GM19467 (cell line): ENCODE measurements around the gene TBC1D13.
"Not testable (repeated sequence)": the region's sequence is repeated elsewhere in the genome, so short reads cannot be mapped to it uniquely, and the experiment has no call there.

Experiments
- ATAC-seq: cut with Tn5 transposase; IDR thresholded peaks from one replicate; pipeline ENCODE4 v1.9.1; 2021; ENCODE audit warnings: mild to moderate bottlenecking, moderate library complexity; ENCODE audit not compliant: unreplicated experiment

Gene TBC1D13

GRCh38 chr9:128843171-128843570, 56.1 kb downstream of the TBC1D13 start:
- not testable (repeated sequence) for ATAC-seq

GRCh38 chr9:128845186-128845931, 58.3 kb downstream of the TBC1D13 start:
- ATAC-seq: no peak

GRCh38 chr9:128846680-128847030, 59.6 kb downstream of the TBC1D13 start:
- ATAC-seq: no peak

GRCh38 chr9:128847803-128848202, 60.8 kb downstream of the TBC1D13 start:
- no peak for ATAC-seq

GRCh38 chr9:128851024-128851423, 64.0 kb downstream of the TBC1D13 start:
- ATAC-seq: not testable (repeated sequence)

GRCh38 chr9:128851779-128852600, 64.9 kb downstream of the TBC1D13 start:
- not testable (repeated sequence) for ATAC-seq

- ATAC-seq: not testable (repeated sequence)
These were observed 65.6 kb downstream of the TBC1D13 start for GRCh38 chr9:128852646-128853045.

GRCh38 chr9:128854454-128854853, 67.4 kb downstream of the TBC1D13 start:
- ATAC-seq: not testable (repeated sequence)

GRCh38 chr9:128858476-128858875, 71.4 kb downstream of the TBC1D13 start:
- not testable (repeated sequence) for ATAC-seq
